Activated naive CD4-positive, alpha-beta T cell treated with anti-CD3 and anti-CD28 coated beads for 36 hours (primary cell): ENCODE measurements around the gene EGLN1. TPM values are rescaled to one million over a fixed set of nuclear protein-coding genes. Genes with fewer than 3 reads are reported as not detected.

Source experiments
- CTCF ChIA-PET: fragments of 350-600 bp; sonication (Branson Sonifier 250); formaldehyde crosslinking; loops from one replicate; lab custom pipeline; 2021; ENCODE audit warnings: antibody characterized with exemption; lab: Charles Lee
- DNase-seq: peaks from one replicate; pipeline ENCODE4 v3.0.0-alpha.2; 2020
- H3K27ac Mint-ChIP-seq: one replicate; pipeline ENCODE4 v1.8.0; 2021; ENCODE audit warnings: mild to moderate bottlenecking, mixed read lengths
- H3K27me3 Mint-ChIP-seq: one replicate; pipeline ENCODE4 v1.8.0; 2021; ENCODE audit warnings: low read depth, mixed read lengths
- H3K36me3 Mint-ChIP-seq: one replicate; pipeline ENCODE4 v1.8.0; 2021; ENCODE audit warnings: low read depth, mixed read lengths
- H3K4me1 Mint-ChIP-seq: one replicate; pipeline ENCODE4 v1.8.0; 2021; ENCODE audit warnings: low read depth, mixed read lengths
- H3K4me3 Mint-ChIP-seq: one replicate; pipeline ENCODE4 v1.8.0; 2021; ENCODE audit warnings: mild to moderate bottlenecking, moderate library complexity, mixed read lengths
- H3K9me3 Mint-ChIP-seq: one replicate; pipeline ENCODE4 v1.8.0; 2021; ENCODE audit warnings: mixed read lengths
- intact Hi-C: fragments of 100-400 bp; cut with micrococcal nuclease; formaldehyde crosslinking; loops from one replicate; pipeline ENCODE4 v1.15.1; 2023
- total RNA-seq, 2 experiments: library from RNA; stranded (reverse); gene quantifications; one replicate each; pipeline ENCODE4 v1.2.3, GENCODE V29; 2021

Gene EGLN1
- total RNA-seq, 2 experiments from 2014 or later, result 9.6 to 9.8 TPM

- H3K4me3 Mint-ChIP-seq, result no peak overlapping the region
- intact Hi-C loops, result no loop called here
- no peaks in the 10 kb centered on the region for H3K9me3 Mint-ChIP-seq
- H3K36me3 Mint-ChIP-seq, result peaks cover 23% of the 10 kb centered on the region
- H3K27ac Mint-ChIP-seq, result no peak overlapping the region
- DNase-seq, result no peak
- CTCF ChIA-PET, result no interaction called here
- no peaks in the 10 kb centered on the region for H3K27me3 Mint-ChIP-seq
- H3K4me1 Mint-ChIP-seq, result peaks cover 39% of the 10 kb centered on the region
These were observed 12.0 kb downstream of the EGLN1 start for GRCh38 chr1:231410036-231410612.

GRCh38 chr1:231408528-231409094 is 13.5 kb downstream of the EGLN1 start:
- intact Hi-C loops, result no loop called here
- Mint-ChIP-seq H3K4me1 (peaks cover 27% of the 10 kb centered on the region), H3K27me3 (no peaks in the 10 kb centered on the region), H3K4me3 (no peak overlapping the region), H3K36me3 (peaks cover 18% of the 10 kb centered on the region), H3K9me3 (no peaks in the 10 kb centered on the region), H3K27ac (no peak overlapping the region)
- no peak for DNase-seq
- CTCF ChIA-PET, result no interaction called here

- Mint-ChIP-seq H3K9me3 (no peaks in the 10 kb centered on the region), H3K27ac (no peak overlapping the region), H3K4me1 (peaks cover 19% of the 10 kb centered on the region), H3K4me3 (no peak overlapping the region), H3K27me3 (no peaks in the 10 kb centered on the region), H3K36me3 (peaks cover 13% of the 10 kb centered on the region)
- intact Hi-C loops, result no loop called here
- no peak for DNase-seq
- CTCF ChIA-PET, result interaction anchor here (0.8 kb wide), 1 partner anchor 13 kb away, joined by 3 read pairs; no protein-coding TSS in a partner anchor
These were observed 14.3 kb downstream of the EGLN1 start for GRCh38 chr1:231407547-231408396.

DNA sequence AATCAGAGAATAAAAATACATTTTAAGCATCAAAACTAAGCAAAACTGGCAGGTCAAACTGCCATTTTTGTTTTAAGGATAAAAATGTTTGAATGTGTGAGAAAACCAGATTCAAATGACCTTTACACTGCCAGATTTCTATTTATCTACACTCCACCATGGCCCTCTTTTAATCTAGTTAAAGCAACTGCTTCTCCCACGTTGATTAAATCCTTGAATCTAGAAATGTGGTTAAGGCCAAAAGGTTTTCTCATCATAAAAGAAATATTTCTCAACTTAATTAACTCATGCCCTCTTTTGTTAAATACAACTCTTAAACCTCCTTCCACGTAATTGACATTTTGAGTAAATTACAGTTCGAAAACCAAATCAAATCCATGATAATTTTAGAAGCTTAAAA is 15.0 kb downstream of the EGLN1 start:
- no peaks in the 10 kb centered on the region for H3K27me3 Mint-ChIP-seq
- no peak overlapping the region for H3K27ac Mint-ChIP-seq
- peaks cover 9% of the 10 kb centered on the region for H3K36me3 Mint-ChIP-seq
- CTCF ChIA-PET, result interaction anchor here (0.8 kb wide), 1 partner anchor 14 kb away, joined by 3 read pairs; no protein-coding TSS in a partner anchor
- intact Hi-C loops, result no loop called here
- DNase-seq, result no peak
- H3K9me3 Mint-ChIP-seq, result no peaks in the 10 kb centered on the region
- H3K4me3 Mint-ChIP-seq, result no peak overlapping the region
- H3K4me1 Mint-ChIP-seq, result peaks cover 12% of the 10 kb centered on the region

DNA sequence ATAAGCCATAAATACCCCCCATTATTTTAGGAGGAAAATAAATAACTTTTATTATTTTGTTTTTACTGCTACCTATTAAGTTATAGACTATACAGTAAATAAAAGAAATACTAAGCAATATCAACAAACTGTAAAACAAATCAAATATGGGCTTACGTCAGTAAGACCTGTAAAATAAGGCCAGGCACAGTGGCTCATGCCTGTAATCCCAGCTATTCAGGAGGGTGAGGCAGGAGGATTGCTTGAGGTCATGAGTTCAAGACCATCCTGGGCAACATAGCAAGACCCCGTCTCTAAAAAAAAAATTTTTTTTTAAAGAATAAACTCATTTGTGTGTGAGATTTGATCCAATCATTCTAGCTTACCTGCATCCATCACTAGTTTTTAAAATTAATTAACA is 17.8 kb downstream of the EGLN1 start:
- intact Hi-C loops, result no loop called here
- H3K4me3 Mint-ChIP-seq, result no peak overlapping the region
- no peak for DNase-seq
- H3K9me3 Mint-ChIP-seq, result no peaks in the 10 kb centered on the region
- H3K27ac Mint-ChIP-seq, result no peak overlapping the region
- peaks cover 9% of the 10 kb centered on the region for H3K36me3 Mint-ChIP-seq
- no peaks in the 10 kb centered on the region for H3K27me3 Mint-ChIP-seq
- H3K4me1 Mint-ChIP-seq, result peaks cover 10% of the 10 kb centered on the region
- CTCF ChIA-PET, result no interaction called here

GRCh38 chr1:231401478-231401877 is 20.6 kb downstream of the EGLN1 start:
- Mint-ChIP-seq H3K4me3 (no peak overlapping the region), H3K36me3 (peaks cover 11% of the 10 kb centered on the region), H3K4me1 (peaks cover 28% of the 10 kb centered on the region), H3K27me3 (no peaks in the 10 kb centered on the region), H3K27ac (no peak overlapping the region), H3K9me3 (no peaks in the 10 kb centered on the region)
- intact Hi-C loops, result no loop called here
- CTCF ChIA-PET, result interaction anchor here (0.9 kb wide), 1 partner anchor 46 kb away, joined by 3 read pairs; no protein-coding TSS in a partner anchor
- DNase-seq, result no peak

DNA sequence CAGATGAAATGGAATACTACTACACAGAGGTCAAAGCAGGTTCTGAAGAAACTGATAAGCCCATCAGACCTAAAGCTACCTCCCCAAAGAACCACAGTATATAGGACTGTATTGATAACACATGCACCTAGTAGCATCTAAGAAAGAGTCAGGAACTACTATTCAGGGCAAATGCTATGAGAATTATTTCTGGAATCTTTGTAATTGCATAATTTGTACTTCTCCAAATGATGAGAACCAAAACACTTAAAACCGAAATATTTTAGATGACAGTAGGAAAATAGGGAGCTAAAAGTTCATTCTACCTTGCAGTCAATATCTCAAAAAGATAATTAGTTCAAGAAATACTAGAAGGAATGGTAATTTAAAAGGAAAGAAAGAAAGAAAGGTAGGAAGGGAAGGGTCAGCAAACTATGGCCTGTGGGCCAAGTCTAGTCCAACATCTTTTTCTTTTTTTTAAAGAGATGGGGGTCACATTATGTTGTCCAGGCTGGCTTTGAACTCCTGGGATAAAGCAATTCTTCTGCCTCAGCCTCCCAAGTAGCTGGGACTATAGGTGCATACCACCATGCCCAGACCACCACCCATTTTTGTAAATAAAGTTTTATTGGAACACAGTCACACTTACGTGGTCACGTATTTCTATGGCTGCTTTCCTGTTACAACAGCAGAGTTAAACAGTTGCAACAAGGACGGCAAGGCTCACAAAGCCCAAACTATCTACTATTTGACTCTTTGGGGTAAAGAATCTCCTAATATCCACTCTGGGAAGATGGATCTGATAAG is 24.0 kb downstream of the EGLN1 start:
- peaks cover 43% of the 10 kb centered on the region for H3K4me1 Mint-ChIP-seq
- H3K9me3 Mint-ChIP-seq, result no peaks in the 10 kb centered on the region
- intact Hi-C loops, result no loop called here
- H3K36me3 Mint-ChIP-seq, result peaks cover 7% of the 10 kb centered on the region
- H3K27ac Mint-ChIP-seq, result no peak overlapping the region
- H3K27me3 Mint-ChIP-seq, result no peaks in the 10 kb centered on the region
- no peak overlapping the region for H3K4me3 Mint-ChIP-seq
- no peak for DNase-seq
- CTCF ChIA-PET, result no interaction called here

- no peaks in the 10 kb centered on the region for H3K27me3 Mint-ChIP-seq
- DNase-seq, result no peak
- H3K9me3 Mint-ChIP-seq, result no peaks in the 10 kb centered on the region
- CTCF ChIA-PET, result no interaction called here
- H3K4me1 Mint-ChIP-seq, result peaks cover 50% of the 10 kb centered on the region
- peaks cover 10% of the 10 kb centered on the region for H3K36me3 Mint-ChIP-seq
- no peak overlapping the region for H3K27ac Mint-ChIP-seq
- H3K4me3 Mint-ChIP-seq, result no peak overlapping the region
- intact Hi-C loops, result no loop called here
These were observed 25.4 kb downstream of the EGLN1 start for GRCh38 chr1:231396643-231397042.

DNA sequence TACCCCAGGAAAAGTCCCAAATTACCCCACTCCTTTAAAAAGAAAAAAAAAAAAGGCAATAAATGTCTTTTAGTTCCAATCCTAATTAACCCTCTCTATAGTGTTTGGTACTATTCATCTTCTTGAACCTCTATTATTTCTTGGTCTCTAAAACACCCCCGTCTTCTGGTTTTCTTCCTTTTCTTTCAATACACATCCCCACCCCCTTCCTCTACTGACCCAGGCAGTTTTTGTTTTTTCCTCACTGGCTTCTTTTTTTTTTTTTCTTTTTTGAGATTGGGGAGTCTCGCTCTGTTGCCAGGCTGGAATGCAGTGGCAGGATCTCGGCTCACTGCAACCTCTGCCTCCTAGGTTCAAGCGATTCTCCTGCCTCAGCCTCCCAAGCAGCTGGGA is 26.1 kb downstream of the EGLN1 start:
- no peak overlapping the region for H3K4me3 Mint-ChIP-seq
- intact Hi-C loops, result no loop called here
- DNase-seq, result no peak
- H3K4me1 Mint-ChIP-seq, result peaks cover 54% of the 10 kb centered on the region
- CTCF ChIA-PET, result interaction anchor here (0.8 kb wide), 1 partner anchor 18 kb away, joined by 4 read pairs; no protein-coding TSS in a partner anchor
- no peaks in the 10 kb centered on the region for H3K9me3 Mint-ChIP-seq
- peaks cover 10% of the 10 kb centered on the region for H3K36me3 Mint-ChIP-seq
- no peaks in the 10 kb centered on the region for H3K27me3 Mint-ChIP-seq
- H3K27ac Mint-ChIP-seq, result no peak overlapping the region

- H3K27me3 Mint-ChIP-seq, result no peaks in the 10 kb centered on the region
- no peak for DNase-seq
- H3K36me3 Mint-ChIP-seq, result peaks cover 10% of the 10 kb centered on the region
- intact Hi-C loops, result no loop called here
- H3K27ac Mint-ChIP-seq, result no peak overlapping the region
- peaks cover 60% of the 10 kb centered on the region for H3K4me1 Mint-ChIP-seq
- no peaks in the 10 kb centered on the region for H3K9me3 Mint-ChIP-seq
- H3K4me3 Mint-ChIP-seq, result no peak overlapping the region
- CTCF ChIA-PET, result interaction anchor here (0.8 kb wide), 1 partner anchor 18 kb away, joined by 4 read pairs; no protein-coding TSS in a partner anchor
These were observed 26.8 kb downstream of the EGLN1 start for GRCh38 chr1:231395076-231395997.

DNA sequence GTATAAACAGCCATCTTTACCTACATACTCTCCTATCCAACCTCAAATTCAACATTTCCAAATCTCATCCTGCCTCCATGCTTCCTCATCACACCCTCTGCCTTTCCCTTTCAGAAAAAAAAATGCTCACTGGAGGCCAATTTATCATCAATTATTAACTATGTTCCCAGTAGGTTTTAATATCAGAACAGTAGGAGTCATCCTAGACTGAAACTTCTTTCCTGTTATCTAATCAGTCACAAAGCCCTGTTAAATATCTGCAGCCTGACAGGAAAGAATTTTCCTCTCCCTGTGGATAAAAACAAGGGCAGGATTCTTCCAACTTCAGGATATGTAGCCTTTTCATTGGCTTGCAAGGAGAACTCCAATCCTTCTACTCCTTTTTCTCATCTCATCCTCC is 28.4 kb downstream of the EGLN1 start:
- H3K27me3 Mint-ChIP-seq, result no peaks in the 10 kb centered on the region
- H3K27ac Mint-ChIP-seq, result no peak overlapping the region
- CTCF ChIA-PET, result interaction anchor here (0.6 to 1.0 kb wide), 2 partner anchors 27 to 113 kb away, joined by 3 read pairs; no protein-coding TSS in a partner anchor
- H3K4me3 Mint-ChIP-seq, result no peak overlapping the region
- DNase-seq, result no peak
- H3K9me3 Mint-ChIP-seq, result no peaks in the 10 kb centered on the region
- intact Hi-C loops, result no loop called here
- peaks cover 11% of the 10 kb centered on the region for H3K36me3 Mint-ChIP-seq
- H3K4me1 Mint-ChIP-seq, result peaks cover 64% of the 10 kb centered on the region
